ENCODE results near the gene SUN5.

The SUN5 gene

GRCh38 chr20:33014336-33015113 is 10.3 kb upstream of the SUN5 start:
- DNase-seq (ENCODE audit: insufficient read length, low spot score): no peak
- FAIRE-seq: no peak

GRCh38 chr20:33013701-33014326 is 9.6 kb upstream of the SUN5 start:
- FAIRE-seq (no peak), DNase-seq (ENCODE audit: insufficient read length, low spot score) (no peak)

DNA sequence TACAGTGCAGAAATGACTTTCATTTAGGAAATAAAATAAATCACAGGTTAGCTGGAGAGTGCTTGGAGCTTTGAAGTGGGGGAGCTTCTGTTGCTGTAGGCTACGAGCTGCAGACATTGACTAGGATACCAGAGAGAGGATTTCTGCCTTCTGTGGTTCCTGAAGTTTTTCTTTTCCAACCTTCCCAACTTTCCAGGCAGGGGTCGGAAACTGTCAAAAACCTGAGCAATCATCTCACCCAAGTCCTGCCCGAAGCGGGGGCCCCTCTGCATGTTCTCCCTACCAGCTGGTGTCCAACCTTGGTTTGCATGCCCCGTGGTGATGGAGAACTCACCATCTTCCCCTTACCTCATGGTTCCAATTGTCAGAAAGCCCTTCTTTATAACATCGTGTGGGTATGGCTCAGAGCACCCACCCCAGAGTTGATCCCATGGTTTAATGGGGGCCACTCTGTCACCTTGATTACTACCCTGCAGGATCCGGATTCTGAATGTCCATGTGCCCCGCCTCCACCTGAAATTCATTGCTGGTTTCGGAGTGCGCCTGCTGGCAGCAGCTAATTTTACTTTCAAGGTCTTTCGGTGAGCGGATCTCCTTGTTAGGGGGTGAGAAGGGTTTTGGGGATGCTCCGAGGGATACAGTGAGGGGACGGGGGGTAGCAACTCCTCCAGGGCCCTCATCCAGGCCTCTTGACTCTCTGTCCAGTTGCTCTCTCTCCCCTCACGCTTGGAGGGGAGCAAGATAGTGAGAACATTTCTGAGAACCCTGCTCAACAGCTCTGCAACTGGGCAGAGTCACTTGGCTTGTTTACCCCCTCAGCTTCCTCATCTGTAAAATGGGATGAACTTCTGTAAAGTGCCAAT is 8.3 kb upstream of the SUN5 start:
- FAIRE-seq (no peak), DNase-seq (ENCODE audit: insufficient read length, low spot score) (no peak)

GRCh38 chr20:33010674-33011449 is 6.6 kb upstream of the SUN5 start:
- FAIRE-seq (no peak), DNase-seq (ENCODE audit: insufficient read length, low spot score) (no peak)

DNA sequence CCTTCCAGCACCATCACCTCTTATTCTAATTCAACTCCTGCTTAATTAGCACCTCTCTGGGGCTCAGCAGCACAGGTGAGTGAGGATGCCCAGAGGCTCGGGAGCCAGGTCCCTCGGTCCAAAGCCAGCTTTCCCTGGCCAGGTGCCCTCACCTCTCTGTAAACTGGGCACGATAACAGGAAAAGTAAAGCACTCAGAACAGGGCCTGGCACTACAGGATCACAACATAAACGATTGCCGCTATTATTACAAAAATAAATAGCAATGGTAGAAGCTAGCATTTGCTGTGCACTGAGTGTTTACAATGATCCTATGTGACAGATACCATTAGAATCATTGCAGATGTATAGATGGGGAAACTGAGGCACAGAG is 5.9 kb upstream of the SUN5 start:
- DNase-seq (ENCODE audit: insufficient read length, low spot score): no peak
- no peak for FAIRE-seq

DNA sequence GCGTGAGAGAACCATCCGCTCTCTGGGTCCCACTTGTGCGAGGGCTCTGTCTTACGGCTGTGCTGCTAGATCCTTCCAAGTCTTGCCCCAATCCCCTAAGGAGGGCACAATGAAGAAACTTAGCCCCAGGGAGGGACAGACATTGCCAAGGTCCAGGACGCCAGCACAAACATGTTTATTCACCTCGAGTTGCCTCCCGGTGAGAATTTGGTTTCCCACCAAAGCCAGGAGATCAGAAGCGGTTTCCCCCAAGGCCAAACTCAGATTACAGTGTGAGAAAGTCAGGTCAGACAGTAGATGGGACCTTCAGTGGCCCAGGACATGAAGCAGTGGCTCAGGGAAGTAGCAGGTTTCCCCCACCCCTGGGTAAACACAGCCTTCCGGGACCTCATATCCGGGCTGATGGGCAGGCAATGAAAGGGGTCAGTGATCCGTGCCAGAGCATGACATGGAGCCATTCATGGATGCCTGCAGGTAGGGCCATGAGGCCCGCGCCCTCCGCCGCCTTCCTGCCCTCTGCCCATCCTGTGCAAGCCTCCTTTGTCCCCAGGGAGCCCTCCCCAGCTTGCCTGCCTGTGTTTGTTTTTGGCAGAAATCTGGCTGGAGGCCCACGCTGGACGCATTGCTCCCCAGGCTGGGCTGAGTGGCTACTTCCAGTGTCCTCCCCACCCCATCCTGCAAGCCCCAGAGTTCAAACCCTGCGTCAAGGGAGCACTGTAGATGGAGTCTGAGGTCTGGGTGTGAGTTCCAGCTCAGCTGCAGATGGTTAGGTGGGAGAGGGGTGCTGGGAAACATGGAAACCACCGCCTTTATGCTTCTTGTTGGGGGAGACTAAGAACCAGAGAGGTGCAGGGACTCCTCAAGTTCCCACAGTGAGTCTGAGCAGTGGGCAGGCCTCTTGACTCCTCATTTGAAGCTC is 5.2 kb upstream of the SUN5 start:
- no peak for FAIRE-seq

DNA sequence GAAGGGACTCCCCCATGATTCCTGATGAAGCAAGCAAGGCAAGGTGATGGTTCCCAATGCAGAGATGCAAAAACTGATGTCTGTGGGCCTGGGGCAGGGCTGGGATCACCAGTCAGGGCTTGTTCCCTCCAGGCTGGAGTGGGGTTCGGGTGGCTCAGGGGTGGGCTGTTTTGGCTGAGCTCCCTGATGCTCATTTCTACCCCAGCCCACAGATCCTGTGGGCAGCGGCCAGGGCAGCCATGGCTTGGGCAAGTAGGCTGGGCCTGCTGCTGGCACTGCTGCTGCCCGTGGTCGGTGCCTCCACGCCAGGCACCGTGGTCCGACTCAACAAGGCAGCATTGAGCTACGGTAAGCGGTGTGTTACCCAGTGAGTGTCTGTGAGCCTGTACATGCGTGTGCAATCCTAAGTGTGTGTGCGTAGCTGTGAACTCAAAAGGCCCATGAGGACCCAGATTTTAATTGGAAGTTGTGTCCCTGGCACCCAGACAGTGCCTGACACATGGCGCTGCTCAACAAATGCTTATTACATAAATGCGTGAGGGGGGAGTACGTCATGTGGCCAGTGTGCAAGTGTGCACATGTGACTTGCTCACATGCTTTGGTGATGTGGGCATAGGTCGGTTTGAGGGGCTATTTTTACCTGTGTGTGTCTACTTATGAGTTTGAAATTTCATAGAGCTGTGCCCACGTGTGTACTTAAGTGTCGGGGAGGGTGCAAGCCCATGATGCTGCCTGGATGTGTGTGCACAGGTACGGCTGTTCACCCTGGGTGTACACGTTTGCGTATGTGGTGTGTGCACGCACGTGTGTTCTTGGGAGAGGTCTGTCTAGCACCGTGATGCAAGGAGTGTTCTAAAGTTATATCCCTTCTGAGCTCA is 4.3 kb upstream of the SUN5 start:
- FAIRE-seq (no peak), DNase-seq (ENCODE audit: insufficient read length, low spot score) (no peak)

More for the DNA sequence above, 5.2 kb upstream of the SUN5 start:
- no peak for DNase-seq (ENCODE audit: insufficient read length, low spot score)

- FAIRE-seq (no peak), DNase-seq (ENCODE audit: insufficient read length, low spot score) (no peak)
Measured at GRCh38 chr20:33007376-33008335, 3.4 kb upstream of the SUN5 start, which contains the start of gene BPIFB2. Gene BPIFB2, plus strand, starts transcription at chr20:33007704. Its CDS starts 871 bp downstream, at chr20:33008575.

- FAIRE-seq (no peak), DNase-seq (ENCODE audit: insufficient read length, low spot score) (no peak)
Measured at GRCh38 chr20:33006776-33007375, 2.6 kb upstream of the SUN5 start.

DNA sequence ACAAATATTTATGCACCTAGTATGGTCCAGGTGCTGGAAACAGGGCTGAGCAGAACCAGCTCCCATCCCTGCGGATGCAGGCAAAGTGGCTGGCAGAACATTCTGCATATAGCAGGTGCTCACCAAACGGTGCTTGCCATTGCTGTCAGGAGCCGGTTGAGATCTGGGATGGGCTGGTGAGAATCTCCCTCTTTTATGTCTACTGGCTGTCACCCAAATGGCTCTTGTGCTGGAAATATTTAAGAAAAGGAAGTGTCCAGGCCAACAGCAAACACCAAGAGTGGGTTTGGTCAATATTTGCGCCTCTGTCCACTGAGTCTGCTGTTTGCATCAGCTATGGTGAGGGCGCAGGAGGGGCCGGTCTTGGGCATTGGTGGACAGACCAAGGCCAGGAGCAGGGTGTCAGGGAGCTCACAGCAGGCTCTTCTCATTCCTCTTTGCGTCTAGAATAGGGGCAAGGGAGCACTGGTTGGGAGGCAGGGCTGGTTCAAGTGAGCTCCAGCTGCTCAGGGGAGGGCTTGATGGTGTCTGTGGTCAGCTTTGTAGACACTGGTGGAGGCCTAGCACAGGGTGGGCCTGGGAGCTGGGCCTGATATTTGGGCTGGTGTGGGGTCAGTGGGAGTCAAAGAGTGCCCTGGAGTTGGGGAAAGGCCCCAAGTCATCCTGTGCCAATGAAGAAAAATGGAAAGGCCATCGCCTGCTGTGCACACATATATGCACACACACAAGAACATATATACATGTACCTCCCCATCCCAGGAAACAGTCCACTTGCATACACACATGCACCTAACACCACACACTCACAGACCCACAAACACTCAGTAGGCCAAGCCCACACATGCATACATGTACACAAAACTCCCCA is 1.9 kb upstream of the SUN5 start:
- FAIRE-seq (no peak), DNase-seq (ENCODE audit: insufficient read length, low spot score) (no peak)

DNA sequence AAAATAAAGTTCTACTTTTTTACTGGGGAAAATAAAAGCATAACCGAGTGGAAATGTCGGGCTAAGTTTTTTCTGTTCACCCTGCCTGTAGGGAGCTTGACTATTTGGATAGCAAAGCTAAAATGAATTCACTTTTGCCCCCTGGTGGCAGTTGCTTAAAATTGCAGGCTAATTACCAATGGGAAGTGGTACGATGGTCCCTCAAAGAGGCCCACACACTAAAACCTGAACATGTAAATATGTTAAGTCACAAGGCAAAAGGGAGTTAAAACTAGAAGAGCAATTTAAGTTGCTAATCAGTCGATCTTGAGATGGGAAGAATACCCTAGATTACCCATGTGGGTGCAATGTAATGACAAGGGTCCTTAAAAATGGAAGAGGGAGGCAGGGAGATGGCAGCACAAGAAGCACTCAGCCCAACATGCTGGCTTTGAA is 916 bp upstream of the SUN5 start:
- FAIRE-seq (no peak), DNase-seq (ENCODE audit: insufficient read length, low spot score) (peak; percentile 38)

- no peak for DNase-seq (ENCODE audit: insufficient read length, low spot score)
- FAIRE-seq: no peak
Measured at GRCh38 chr20:33002087-33002808, 2.0 kb downstream of the SUN5 start.

- no peak for FAIRE-seq
- DNase-seq (ENCODE audit: insufficient read length, low spot score): no peak
Measured at GRCh38 chr20:33000802-33001466, 3.3 kb downstream of the SUN5 start.

GRCh38 chr20:32999603-33000250 is 4.5 kb downstream of the SUN5 start:
- DNase-seq (ENCODE audit: insufficient read length, low spot score): no peak
- FAIRE-seq: no peak
